GM21825 (cell line): Measurements from ENCODE around the gene FAHD1.

Source experiments
- ATAC-seq: cut with Tn5 transposase; IDR thresholded peaks from one replicate; pipeline ENCODE4 v1.9.1; 2021; ENCODE audit warnings: mild to moderate bottlenecking, moderate library complexity; ENCODE audit not compliant: unreplicated experiment

Gene FAHD1

DNA sequence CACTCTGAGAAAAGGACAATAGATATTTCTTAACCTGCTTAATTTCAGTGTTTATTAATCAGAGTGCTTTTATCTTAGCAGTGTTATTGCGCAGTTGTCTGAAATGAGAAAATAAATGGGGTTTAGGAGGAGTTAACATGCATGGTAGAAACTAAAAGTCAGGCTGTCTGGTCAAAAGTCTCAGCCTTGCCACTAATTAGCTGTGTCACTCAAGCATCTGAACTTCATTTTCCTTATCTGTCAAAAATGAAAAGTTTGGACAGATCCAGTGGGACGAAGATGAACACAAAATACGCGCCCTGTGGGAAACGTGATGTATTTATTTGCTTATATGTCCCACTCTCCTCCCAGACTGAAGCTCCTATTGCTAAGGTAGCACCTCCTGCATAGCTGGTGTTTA lies 51.2 kb downstream of the FAHD1 start:
- ATAC-seq = no peak
